NCI-H1694 (cell line): ENCODE measurements around the gene C16orf92.
"Not testable (repeated sequence)": the region's sequence is repeated elsewhere in the genome, so short reads cannot be mapped to it uniquely, and the experiment has no call there.

Source experiments
- DNase-seq: peaks from one replicate; lab custom pipeline; 2025; lab: John Stamatoyannopoulos, UW

Gene C16orf92

GRCh38 chr16:30005341-30006094 lies 17.5 kb upstream of the C16orf92 start:
- peak; percentile 6 for DNase-seq

GRCh38 chr16:30006095-30006473 lies 16.9 kb upstream of the C16orf92 start:
- DNase-seq, result no peak

- DNase-seq, result no peak
These were observed 16.2 kb upstream of the C16orf92 start for GRCh38 chr16:30006659-30007377.

GRCh38 chr16:30007378-30007895 lies 15.6 kb upstream of the C16orf92 start:
- DNase-seq, result no peak

- no peak for DNase-seq
These were observed 13.7 kb upstream of the C16orf92 start for GRCh38 chr16:30009085-30009862.

- no peak for DNase-seq
These were observed 12.8 kb upstream of the C16orf92 start for GRCh38 chr16:30009990-30010843.

- DNase-seq, result no peak
These were observed 11.9 kb upstream of the C16orf92 start, which contains the start of gene DOC2A for GRCh38 chr16:30010844-30011713. Gene DOC2A (minus strand): TSS chr16:30011027. CDS start chr16:30010222, 805 bp downstream.

GRCh38 chr16:30011714-30012504 lies 11.1 kb upstream of the C16orf92 start:
- no peak for DNase-seq

GRCh38 chr16:30012598-30012997 lies 10.4 kb upstream of the C16orf92 start:
- DNase-seq, result not testable (repeated sequence)

- not testable (repeated sequence) for DNase-seq
These were observed 7.5 kb upstream of the C16orf92 start for GRCh38 chr16:30015450-30015849.

- DNase-seq, result no peak
These were observed 6.3 kb upstream of the C16orf92 start for GRCh38 chr16:30016555-30017276.

GRCh38 chr16:30017277-30017656 lies 5.7 kb upstream of the C16orf92 start:
- no peak for DNase-seq

GRCh38 chr16:30017937-30018336 lies 5.1 kb upstream of the C16orf92 start:
- DNase-seq, result not testable (repeated sequence)

GRCh38 chr16:30018731-30019158 lies 4.3 kb upstream of the C16orf92 start:
- DNase-seq, result no peak

GRCh38 chr16:30023586-30023985 lies 588 bp downstream of the C16orf92 start:
- no peak for DNase-seq

- no peak for DNase-seq
These were observed 1.5 kb downstream of the C16orf92 start for GRCh38 chr16:30024451-30024850.

- DNase-seq, result no peak
These were observed 2.2 kb downstream of the C16orf92 start for GRCh38 chr16:30025156-30025555.

- DNase-seq, result no peak
These were observed 2.6 kb downstream of the C16orf92 start for GRCh38 chr16:30025574-30025973.

- no peak for DNase-seq
These were observed 3.5 kb downstream of the C16orf92 start for GRCh38 chr16:30026449-30026848.
